ENCODE results near the gene UBR4. TPM values are rescaled to one million over a fixed set of nuclear protein-coding genes. Genes with fewer than 3 reads are reported as not detected.

The UBR4 gene
- total RNA-seq, 1 experiment from 2014 or later: 107 TPM

- BruUV-seq (replicated peaks): no TSS peak
- CTCF ChIA-PET: no interaction called here
- POLR2A ChIA-PET: no interaction called here
Observed at GRCh38 chr1:19196331-19196730, 13.7 kb downstream of the UBR4 start.

More at GRCh38 chr1:19196331-19196730, 13.7 kb downstream of the UBR4 start:
- H3K4me3 ChIP-seq (replicated peaks in 1 of 2; ENCODE audit: low read depth in 1 of 2, low read length in 2 of 2): no peak overlapping the region
- no peaks in the 10 kb centered on the region for H3K9me3 ChIP-seq (ENCODE audit: control insufficient read depth in 1 of 2, insufficient read depth in 1 of 2, low read depth in 1 of 2, low read length in 2 of 2)
- no peaks in the 10 kb centered on the region for H3K27me3 ChIP-seq (ENCODE audit: insufficient read depth, low read length)
- TF ChIP-seq POLR2A (IDR thresholded peaks at IDR 0.05; ENCODE audit: borderline replicate concordance, extremely low read depth, insufficient read depth, insufficient read length) (no peak), FOSL1 (IDR thresholded peaks at IDR 0.05; ENCODE audit: low read depth) (no peak), JUND (IDR thresholded peaks at IDR 0.05) (no peak), YY1 (IDR thresholded peaks at IDR 0.05; ENCODE audit: extremely low read depth, insufficient replicate concordance, low read depth, low read length) (no peak), SIN3A (IDR thresholded peaks at IDR 0.05; ENCODE audit: low read depth) (no peak), REST (IDR thresholded peaks at IDR 0.05; ENCODE audit: low read depth) (no peak), SP1 (IDR thresholded peaks at IDR 0.05; ENCODE audit: low read depth) (no peak), SRF (IDR thresholded peaks at IDR 0.05; ENCODE audit: low read depth) (no peak), ZFX (IDR thresholded peaks at IDR 0.05) (no peak), EZH2 (IDR thresholded peaks at IDR 0.05) (no peak), EGR1 (IDR thresholded peaks at IDR 0.05; ENCODE audit: low read depth) (no peak)
- H3K9ac ChIP-seq (ENCODE audit: low read length): no peak overlapping the region
- peaks cover 52 to 64% of the 10 kb centered on the region in 2 experiments for H3K36me3 ChIP-seq (ENCODE audit: control insufficient read depth in 1 of 2, insufficient read depth in 2 of 2, low read length in 2 of 2)
- no peaks in the 10 kb centered on the region for H4K20me1 ChIP-seq (ENCODE audit: insufficient read depth)
- RAD21 ChIA-PET (ENCODE audit: low non-redundant PET in 1 of 2, low total read pairs in 2 of 2, uncharacterized antibody in 2 of 2, unreplicated experiment in 2 of 2): no interaction called here
- H3K9me2 ChIP-seq (ENCODE audit: insufficient read depth): no peaks in the 10 kb centered on the region
- H3K4me1 ChIP-seq (ENCODE audit: control insufficient read depth in 1 of 2, insufficient read depth in 2 of 2, low read length in 2 of 2): no peaks in the 10 kb centered on the region
- intact Hi-C loops (cut with micrococcal nuclease): no loop called here
- no peak for DNase-seq (ENCODE audit: low read depth, low spot score)
- ATAC-seq: no peak
- no peak overlapping the region for H2AFZ ChIP-seq (ENCODE audit: low read depth, low read length, poor library complexity, severe bottlenecking)
- H3K79me2 ChIP-seq (ENCODE audit: insufficient read depth, low read length): peaks cover 52% of the 10 kb centered on the region
- H3K4me2 ChIP-seq (ENCODE audit: low read length): no peak overlapping the region
- no peak overlapping the region for H3K27ac ChIP-seq (ENCODE audit: low read depth, low read length)

Measured in HCT116 (cell line).